H1 (cell line): Measurements from ENCODE around the gene RNF10.

ENCODE experiments used
- CBX5 ChIP-seq: fragments of 300-800, 300-1000 bp; sonication (generic); IDR thresholded peaks from 2 replicates; pipeline ENCODE4 v1.7.1; 2016; ENCODE audit warnings: antibody characterized with exemption, low read length, low read depth
- CTBP2 ChIP-seq: IDR thresholded peaks from 2 replicates; pipeline ENCODE4 v1.7.0; 2011; ENCODE audit warnings: borderline replicate concordance, mild to moderate bottlenecking, moderate library complexity, mixed read lengths, low read length; ENCODE audit not compliant: insufficient read depth, insufficient read length
- EP300 ChIP-seq, 2 experiments: IDR thresholded peaks; 1 replicate in 1 of 2; 2 replicates in 1 of 2; pipeline ENCODE4 v1.6.1; 2011 to 2012; ENCODE audit warnings: low read depth in 2 of 2, low read length in 2 of 2, mild to moderate bottlenecking in 2 of 2, borderline replicate concordance in 1 of 2, inconsistent platforms in 1 of 2, moderate library complexity in 1 of 2
- MAX ChIP-seq: IDR thresholded peaks from 2 replicates; pipeline ENCODE4 v1.6.1; 2012; ENCODE audit warnings: inconsistent platforms
- TF ChIP-seq, protein P1 (sequence below), 3 experiments: IDR thresholded peaks; 1 replicate in 2 of 3; 2 replicates in 1 of 3; pipeline versions ENCODE4 v1.5.1 to v1.6.1; 2011; ENCODE audit warnings: low read length in 3 of 3, mild to moderate bottlenecking in 3 of 3, inconsistent platforms in 2 of 3, low read depth in 1 of 3, moderate library complexity in 1 of 3; ENCODE audit not compliant: insufficient read depth in 1 of 3; ENCODE audit errors: control extremely low read depth in 1 of 3

- TF ChIP-seq, protein P1, sequence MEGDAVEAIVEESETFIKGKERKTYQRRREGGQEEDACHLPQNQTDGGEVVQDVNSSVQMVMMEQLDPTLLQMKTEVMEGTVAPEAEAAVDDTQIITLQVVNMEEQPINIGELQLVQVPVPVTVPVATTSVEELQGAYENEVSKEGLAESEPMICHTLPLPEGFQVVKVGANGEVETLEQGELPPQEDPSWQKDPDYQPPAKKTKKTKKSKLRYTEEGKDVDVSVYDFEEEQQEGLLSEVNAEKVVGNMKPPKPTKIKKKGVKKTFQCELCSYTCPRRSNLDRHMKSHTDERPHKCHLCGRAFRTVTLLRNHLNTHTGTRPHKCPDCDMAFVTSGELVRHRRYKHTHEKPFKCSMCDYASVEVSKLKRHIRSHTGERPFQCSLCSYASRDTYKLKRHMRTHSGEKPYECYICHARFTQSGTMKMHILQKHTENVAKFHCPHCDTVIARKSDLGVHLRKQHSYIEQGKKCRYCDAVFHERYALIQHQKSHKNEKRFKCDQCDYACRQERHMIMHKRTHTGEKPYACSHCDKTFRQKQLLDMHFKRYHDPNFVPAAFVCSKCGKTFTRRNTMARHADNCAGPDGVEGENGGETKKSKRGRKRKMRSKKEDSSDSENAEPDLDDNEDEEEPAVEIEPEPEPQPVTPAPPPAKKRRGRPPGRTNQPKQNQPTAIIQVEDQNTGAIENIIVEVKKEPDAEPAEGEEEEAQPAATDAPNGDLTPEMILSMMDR (IDR thresholded peaks at IDR 0.05; ENCODE audit: control extremely low read depth in 1 of 3, insufficient read depth in 1 of 3, low read depth in 1 of 3, low read length in 3 of 3): no peak
- TF ChIP-seq EP300 (IDR thresholded peaks at IDR 0.05; ENCODE audit: borderline replicate concordance in 1 of 2, low read depth in 2 of 2, low read length in 2 of 2) (no peak), CBX5 (no peak), CTBP2 (no peak), MAX (no peak)
These were observed 64.7 kb downstream of the RNF10 start for GRCh38 chr12:120598674-120599463.
